ENCODE data around the gene ST8SIA3.

DNA sequence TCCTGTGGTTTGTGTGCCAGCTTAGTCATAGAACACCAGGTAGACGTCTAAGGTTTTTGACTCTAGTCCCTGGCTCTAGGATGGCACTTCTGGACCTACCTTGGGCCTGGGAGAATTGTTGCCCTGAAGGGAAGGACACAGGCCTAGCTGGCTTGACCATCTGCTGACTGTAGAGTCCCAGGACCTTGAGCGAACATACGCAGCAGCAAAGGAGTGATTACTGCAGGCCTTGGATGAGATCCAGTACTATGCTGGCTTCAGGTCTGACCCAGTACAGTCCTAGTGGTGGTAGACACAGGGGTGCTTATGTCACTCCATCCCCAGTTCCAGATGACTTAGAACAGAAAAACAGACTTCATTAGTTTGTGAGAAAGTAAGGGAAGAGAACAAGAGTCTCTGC lies 37.7 kb downstream of the ST8SIA3 start:
- TF ChIP-seq, protein P1, sequence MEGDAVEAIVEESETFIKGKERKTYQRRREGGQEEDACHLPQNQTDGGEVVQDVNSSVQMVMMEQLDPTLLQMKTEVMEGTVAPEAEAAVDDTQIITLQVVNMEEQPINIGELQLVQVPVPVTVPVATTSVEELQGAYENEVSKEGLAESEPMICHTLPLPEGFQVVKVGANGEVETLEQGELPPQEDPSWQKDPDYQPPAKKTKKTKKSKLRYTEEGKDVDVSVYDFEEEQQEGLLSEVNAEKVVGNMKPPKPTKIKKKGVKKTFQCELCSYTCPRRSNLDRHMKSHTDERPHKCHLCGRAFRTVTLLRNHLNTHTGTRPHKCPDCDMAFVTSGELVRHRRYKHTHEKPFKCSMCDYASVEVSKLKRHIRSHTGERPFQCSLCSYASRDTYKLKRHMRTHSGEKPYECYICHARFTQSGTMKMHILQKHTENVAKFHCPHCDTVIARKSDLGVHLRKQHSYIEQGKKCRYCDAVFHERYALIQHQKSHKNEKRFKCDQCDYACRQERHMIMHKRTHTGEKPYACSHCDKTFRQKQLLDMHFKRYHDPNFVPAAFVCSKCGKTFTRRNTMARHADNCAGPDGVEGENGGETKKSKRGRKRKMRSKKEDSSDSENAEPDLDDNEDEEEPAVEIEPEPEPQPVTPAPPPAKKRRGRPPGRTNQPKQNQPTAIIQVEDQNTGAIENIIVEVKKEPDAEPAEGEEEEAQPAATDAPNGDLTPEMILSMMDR (IDR thresholded peaks at IDR 0.05; ENCODE audit: low read depth, low read length, poor library complexity, severe bottlenecking), result no peak
- TF ChIP-seq EZH2phosphoT487 (IDR thresholded peaks at IDR 0.05; ENCODE audit: borderline replicate concordance, low read length), result no peak

Measured in DOHH2 (cell line).